Measurements from ENCODE around the gene ARFGAP3.

DNA sequence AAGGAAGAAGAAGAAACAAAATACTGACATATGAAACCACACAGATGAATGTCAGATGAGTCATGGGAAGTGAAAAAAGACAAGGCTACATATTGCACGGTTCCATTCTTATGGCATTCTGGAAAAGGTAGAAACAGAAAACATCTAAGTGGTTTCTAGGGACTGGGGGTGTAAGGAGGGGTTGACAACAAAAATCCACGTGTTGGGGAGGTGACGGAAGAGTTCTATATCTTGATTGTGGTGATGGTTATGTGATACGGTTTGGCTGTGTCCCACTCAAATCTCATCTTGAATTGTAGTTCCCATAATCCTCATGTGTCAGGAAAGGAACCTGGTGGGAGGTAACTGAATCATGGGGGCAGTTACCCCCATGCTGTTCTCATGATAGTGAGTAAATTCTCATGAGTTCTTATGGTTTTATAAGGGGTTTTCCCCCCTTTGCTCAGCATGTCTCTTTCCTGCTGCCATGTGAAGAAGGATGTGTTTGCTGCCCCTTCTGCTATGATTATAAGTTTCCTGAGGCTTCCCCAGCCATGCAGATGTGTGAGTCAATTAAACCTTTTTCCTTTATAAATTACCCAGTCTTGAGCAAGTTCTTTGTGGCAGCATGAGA is 6.4 kb upstream of the ARFGAP3 start:
- TF ChIP-seq, protein P1, sequence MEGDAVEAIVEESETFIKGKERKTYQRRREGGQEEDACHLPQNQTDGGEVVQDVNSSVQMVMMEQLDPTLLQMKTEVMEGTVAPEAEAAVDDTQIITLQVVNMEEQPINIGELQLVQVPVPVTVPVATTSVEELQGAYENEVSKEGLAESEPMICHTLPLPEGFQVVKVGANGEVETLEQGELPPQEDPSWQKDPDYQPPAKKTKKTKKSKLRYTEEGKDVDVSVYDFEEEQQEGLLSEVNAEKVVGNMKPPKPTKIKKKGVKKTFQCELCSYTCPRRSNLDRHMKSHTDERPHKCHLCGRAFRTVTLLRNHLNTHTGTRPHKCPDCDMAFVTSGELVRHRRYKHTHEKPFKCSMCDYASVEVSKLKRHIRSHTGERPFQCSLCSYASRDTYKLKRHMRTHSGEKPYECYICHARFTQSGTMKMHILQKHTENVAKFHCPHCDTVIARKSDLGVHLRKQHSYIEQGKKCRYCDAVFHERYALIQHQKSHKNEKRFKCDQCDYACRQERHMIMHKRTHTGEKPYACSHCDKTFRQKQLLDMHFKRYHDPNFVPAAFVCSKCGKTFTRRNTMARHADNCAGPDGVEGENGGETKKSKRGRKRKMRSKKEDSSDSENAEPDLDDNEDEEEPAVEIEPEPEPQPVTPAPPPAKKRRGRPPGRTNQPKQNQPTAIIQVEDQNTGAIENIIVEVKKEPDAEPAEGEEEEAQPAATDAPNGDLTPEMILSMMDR (IDR thresholded peaks at IDR 0.05): no peak
- TF ChIP-seq POLR2A (IDR thresholded peaks at IDR 0.05): no peak
- no peak for TF ChIP-seq EP300 (IDR thresholded peaks at IDR 0.05)

Data from tibial nerve (tissue), 4 donors.